H9 (cell line): Measurements from ENCODE around the gene ANKUB1. TPM values are rescaled to one million over a fixed set of nuclear protein-coding genes. Genes with fewer than 3 reads are reported as not detected.

Experiments used
- DNase-seq: peaks from one replicate; pipeline ENCODE4 v3.0.0-alpha.2; 2017
- H2AFZ ChIP-seq: one replicate; pipeline ENCODE4 v1.6.1; 2013; ENCODE audit warnings: mild to moderate bottlenecking, low read length, control low read depth, moderate library complexity
- H2AK5ac ChIP-seq: 2 replicates; pipeline ENCODE4 v1.6.1; 2013; ENCODE audit warnings: low read length, control low read depth, mixed read lengths; ENCODE audit not compliant: insufficient read length
- H2BK120ac ChIP-seq: one replicate; pipeline ENCODE4 v1.6.1; 2013; ENCODE audit warnings: low read depth, mild to moderate bottlenecking, low read length, control low read depth, inconsistent platforms; ENCODE audit not compliant: poor library complexity, severe bottlenecking
- H2BK12ac ChIP-seq: 2 replicates; pipeline ENCODE4 v1.6.1; 2013; ENCODE audit warnings: low read length, control low read depth, mixed read lengths, low read depth; ENCODE audit not compliant: insufficient read length
- H2BK15ac ChIP-seq: 2 replicates; pipeline ENCODE4 v1.6.1; 2013; ENCODE audit warnings: low read depth, low read length, control low read depth
- H2BK20ac ChIP-seq: one replicate; pipeline ENCODE4 v1.6.1; 2013; ENCODE audit warnings: low read depth, mild to moderate bottlenecking, low read length, control low read depth, inconsistent platforms; ENCODE audit not compliant: poor library complexity, severe bottlenecking
- H2BK5ac ChIP-seq: 2 replicates; pipeline ENCODE4 v1.6.1; 2013; ENCODE audit warnings: low read length, control low read depth, mixed read lengths; ENCODE audit not compliant: insufficient read length
- H3K14ac ChIP-seq: 2 replicates; pipeline ENCODE4 v1.6.1; 2013; ENCODE audit warnings: low read length, control low read depth; ENCODE audit not compliant: insufficient read depth
- H3K18ac ChIP-seq: 2 replicates; pipeline ENCODE4 v1.6.1; 2013; ENCODE audit warnings: low read depth, mild to moderate bottlenecking, mixed read lengths, low read length, control low read depth; ENCODE audit not compliant: insufficient read length
- H3K23ac ChIP-seq: 2 replicates; pipeline ENCODE4 v1.6.1; 2013; ENCODE audit warnings: low read length, control low read depth, mixed read lengths, low read depth; ENCODE audit not compliant: insufficient read length
- H3K23me2 ChIP-seq: 2 replicates; pipeline ENCODE4 v1.6.1; 2013; ENCODE audit warnings: low read depth, mild to moderate bottlenecking, mixed read lengths, low read length, control low read depth; ENCODE audit not compliant: insufficient read length, poor library complexity, severe bottlenecking
- H3K27ac ChIP-seq: 2 replicates; pipeline ENCODE4 v1.5.1; 2013; ENCODE audit warnings: low read length, control low read depth, mixed read lengths, low read depth; ENCODE audit not compliant: insufficient read length
- H3K27me3 ChIP-seq: 2 replicates; pipeline ENCODE4 v1.6.1; 2013; ENCODE audit warnings: low read length, control low read depth, inconsistent platforms; ENCODE audit not compliant: insufficient read depth
- H3K4ac ChIP-seq: 2 replicates; pipeline ENCODE4 v1.6.1; 2013; ENCODE audit warnings: low read depth, mild to moderate bottlenecking, control low read depth, inconsistent platforms, low read length, moderate library complexity
- H3K4me1 ChIP-seq: 2 replicates; pipeline ENCODE4 v1.6.1; 2013; ENCODE audit warnings: low read length, control low read depth, inconsistent platforms; ENCODE audit not compliant: insufficient read depth
- H3K4me2 ChIP-seq: 2 replicates; pipeline ENCODE4 v1.6.1; 2013; ENCODE audit warnings: low read length, control low read depth, mixed read lengths; ENCODE audit not compliant: insufficient read length, insufficient read depth
- H3K56ac ChIP-seq: 2 replicates; pipeline ENCODE4 v1.6.1; 2013; ENCODE audit warnings: low read depth, mild to moderate bottlenecking, mixed read lengths, low read length, control low read depth; ENCODE audit not compliant: insufficient read length
- H3K79me1 ChIP-seq: 2 replicates; pipeline ENCODE4 v1.6.1; 2013; ENCODE audit warnings: low read depth, mild to moderate bottlenecking, moderate library complexity, low read length, control low read depth, inconsistent platforms; ENCODE audit not compliant: insufficient read depth, poor library complexity, severe bottlenecking
- H3K79me2 ChIP-seq: 2 replicates; pipeline ENCODE4 v1.6.1; 2013; ENCODE audit warnings: low read length, control low read depth, inconsistent platforms; ENCODE audit not compliant: insufficient read depth
- H3K9ac ChIP-seq: 2 replicates; pipeline ENCODE4 v1.6.1; 2013; ENCODE audit warnings: low read length, control low read depth, mixed read lengths; ENCODE audit not compliant: insufficient read length; ENCODE audit errors: extremely low read depth
- H3K9me3 ChIP-seq: one replicate; pipeline ENCODE4 v1.6.1; 2013; ENCODE audit warnings: low read depth, low read length, inconsistent platforms; ENCODE audit not compliant: control insufficient read depth
- H3T11ph ChIP-seq: one replicate; pipeline ENCODE4 v1.6.1; 2013; ENCODE audit warnings: mild to moderate bottlenecking, low read length, control low read depth, inconsistent platforms
- H4K20me1 ChIP-seq: one replicate; pipeline ENCODE4 v1.6.1; 2013; ENCODE audit not compliant: control insufficient read depth, insufficient read length, insufficient read depth
- H4K5ac ChIP-seq: 2 replicates; pipeline ENCODE4 v1.6.1; 2013; ENCODE audit warnings: low read depth, mild to moderate bottlenecking, mixed read lengths, low read length, control low read depth; ENCODE audit not compliant: insufficient read length
- H4K8ac ChIP-seq: replicated peaks from 2 replicates; pipeline ENCODE4 v1.6.1; 2013; ENCODE audit warnings: low read length, control low read depth, mixed read lengths, low read depth; ENCODE audit not compliant: insufficient read length
- H4K91ac ChIP-seq: 2 replicates; pipeline ENCODE4 v1.6.1; 2013; ENCODE audit warnings: low read depth, mild to moderate bottlenecking, moderate library complexity, mixed read lengths, low read length, control low read depth; ENCODE audit not compliant: insufficient read length
- H3K27ac Mint-ChIP-seq, 3 experiments: 2 replicates in 2 of 3; 3 replicates in 1 of 3; pipeline ENCODE4 v1.8.0; 2020 to 2021; ENCODE audit warnings: mixed read lengths in 3 of 3, mild to moderate bottlenecking in 1 of 3, moderate library complexity in 1 of 3
- H3K27me3 Mint-ChIP-seq: 2 replicates; pipeline ENCODE4 v1.8.0; 2021; ENCODE audit warnings: low read depth, mild to moderate bottlenecking, moderate library complexity, mixed read lengths
- H3K36me3 Mint-ChIP-seq, 3 experiments: 2 replicates in 2 of 3; 3 replicates in 1 of 3; pipeline ENCODE4 v1.8.0; 2020 to 2021; ENCODE audit warnings: low read depth in 3 of 3, mixed read lengths in 3 of 3; ENCODE audit not compliant: insufficient read depth in 1 of 3
- H3K4me1 Mint-ChIP-seq, 2 experiments: 2 replicates each; pipeline ENCODE4 v1.8.0; 2020; ENCODE audit warnings: mixed read lengths in 2 of 2
- H3K4me3 Mint-ChIP-seq, 2 experiments: 2 replicates in 1 of 2; 3 replicates in 1 of 2; pipeline ENCODE4 v1.8.0; 2020 to 2021; ENCODE audit warnings: mild to moderate bottlenecking in 2 of 2, mixed read lengths in 2 of 2, moderate library complexity in 1 of 2
- H3K9me3 Mint-ChIP-seq, 2 experiments: 2 replicates in 1 of 2; 3 replicates in 1 of 2; pipeline ENCODE4 v1.8.0; 2020; ENCODE audit warnings: mild to moderate bottlenecking in 2 of 2, mixed read lengths in 2 of 2, moderate library complexity in 1 of 2
- total RNA-seq: library from RNA; stranded (reverse); gene quantifications from 2 replicates; pipeline ENCODE4 v1.2.1, GENCODE V29; 2021
- TF ChIP-seq, protein P1 (sequence below): fragments of 200-600 bp; sonication (generic); conservative IDR thresholded peaks from 3 replicates; pipeline ENCODE4 v1.8.0; 2021; ENCODE audit warnings: antibody characterized with exemption, mild to moderate bottlenecking

Gene ANKUB1
- total RNA-seq, 1 experiment from 2014 or later: not detected

DNA sequence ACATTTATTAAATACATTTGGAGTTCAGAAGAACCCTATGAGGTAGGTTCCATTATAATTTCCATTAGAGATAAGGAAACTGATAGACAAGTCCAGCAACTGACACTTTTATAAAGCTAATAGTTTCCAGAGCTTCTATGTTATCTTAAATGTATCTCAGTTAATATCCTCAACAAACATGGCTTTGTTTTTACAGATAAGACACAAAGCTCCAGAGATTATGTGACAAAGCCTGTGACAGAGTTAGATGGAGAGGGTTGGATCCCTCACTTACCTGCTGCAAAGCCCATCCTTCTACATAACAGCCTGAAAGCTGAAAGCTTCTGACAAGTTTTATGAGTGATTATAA, 39.6 kb downstream of the ANKUB1 start:
- Histone ChIP-seq H3K9ac (no peak overlapping the region), H3K79me1 (no peaks in the 10 kb centered on the region)

More for the DNA sequence above, 39.6 kb downstream of the ANKUB1 start:
- no peaks in the 10 kb centered on the region for H3K9me3 ChIP-seq
- no peak overlapping the region for H2BK120ac ChIP-seq
- Mint-ChIP-seq H3K27me3 (no peaks in the 10 kb centered on the region), H3K4me1 (peaks cover 4 to 6% of the 10 kb centered on the region in 2 experiments), H3K36me3 (peaks cover 6 to 31% (median 27%) of the 10 kb centered on the region in 3 experiments; a peak in 6 of 7 replicates), H3K27ac (peak overlapping the region in 1 of 3 experiments; percentile 57; a peak in 1 of 7 replicates), H3K4me3 (peak overlapping the region; percentile 98 to 99), H3K9me3 (no peaks in the 10 kb centered on the region; a peak in 1 of 5 replicates)
- no peak overlapping the region for H4K91ac ChIP-seq
- no peak overlapping the region for H3K23ac ChIP-seq
- H2BK5ac ChIP-seq: no peak overlapping the region
- H4K5ac ChIP-seq: no peak overlapping the region
- H3T11ph ChIP-seq: no peak overlapping the region
- no peak overlapping the region for H4K8ac ChIP-seq
- no peak overlapping the region for H3K14ac ChIP-seq
- no peak for DNase-seq
- H3K27ac ChIP-seq: no peak overlapping the region
- H3K27me3 ChIP-seq: no peaks in the 10 kb centered on the region
- H3K18ac ChIP-seq: no peak overlapping the region
- H2BK20ac ChIP-seq: no peak overlapping the region
- H3K79me2 ChIP-seq: 0 out of 2 replicates have a peak, but pooled peaks cover 1% of the 10 kb centered on the region
- H3K56ac ChIP-seq: no peak overlapping the region
- no peak overlapping the region for H3K4ac ChIP-seq
- TF ChIP-seq, protein P1, sequence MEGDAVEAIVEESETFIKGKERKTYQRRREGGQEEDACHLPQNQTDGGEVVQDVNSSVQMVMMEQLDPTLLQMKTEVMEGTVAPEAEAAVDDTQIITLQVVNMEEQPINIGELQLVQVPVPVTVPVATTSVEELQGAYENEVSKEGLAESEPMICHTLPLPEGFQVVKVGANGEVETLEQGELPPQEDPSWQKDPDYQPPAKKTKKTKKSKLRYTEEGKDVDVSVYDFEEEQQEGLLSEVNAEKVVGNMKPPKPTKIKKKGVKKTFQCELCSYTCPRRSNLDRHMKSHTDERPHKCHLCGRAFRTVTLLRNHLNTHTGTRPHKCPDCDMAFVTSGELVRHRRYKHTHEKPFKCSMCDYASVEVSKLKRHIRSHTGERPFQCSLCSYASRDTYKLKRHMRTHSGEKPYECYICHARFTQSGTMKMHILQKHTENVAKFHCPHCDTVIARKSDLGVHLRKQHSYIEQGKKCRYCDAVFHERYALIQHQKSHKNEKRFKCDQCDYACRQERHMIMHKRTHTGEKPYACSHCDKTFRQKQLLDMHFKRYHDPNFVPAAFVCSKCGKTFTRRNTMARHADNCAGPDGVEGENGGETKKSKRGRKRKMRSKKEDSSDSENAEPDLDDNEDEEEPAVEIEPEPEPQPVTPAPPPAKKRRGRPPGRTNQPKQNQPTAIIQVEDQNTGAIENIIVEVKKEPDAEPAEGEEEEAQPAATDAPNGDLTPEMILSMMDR: no peak
- H3K4me1 ChIP-seq: no peaks in the 10 kb centered on the region
- no peaks in the 10 kb centered on the region for H4K20me1 ChIP-seq
- H3K4me2 ChIP-seq: peak overlapping the region; percentile 94
- H2BK15ac ChIP-seq: no peak overlapping the region
- peaks cover 4% of the 10 kb centered on the region for H3K23me2 ChIP-seq
- no peak overlapping the region for H2AK5ac ChIP-seq
- H2AFZ ChIP-seq: no peak overlapping the region
- H2BK12ac ChIP-seq: no peak overlapping the region
